Stimulated activated CD8-positive, alpha-beta memory T cell treated with anti-CD3 and anti-CD28 coated beads, Interleukin-4, amount 100 ng/mL, for 48 hours (primary cell): ENCODE data around the gene TSKS.
"Not testable (repeated sequence)": the region's sequence is repeated elsewhere in the genome, so short reads cannot be mapped to it uniquely, and the experiment has no call there.

Experiments used
- DNase-seq: peaks from one replicate; pipeline ENCODE4 v3.0.0-alpha.2; 2020

The TSKS gene

DNA sequence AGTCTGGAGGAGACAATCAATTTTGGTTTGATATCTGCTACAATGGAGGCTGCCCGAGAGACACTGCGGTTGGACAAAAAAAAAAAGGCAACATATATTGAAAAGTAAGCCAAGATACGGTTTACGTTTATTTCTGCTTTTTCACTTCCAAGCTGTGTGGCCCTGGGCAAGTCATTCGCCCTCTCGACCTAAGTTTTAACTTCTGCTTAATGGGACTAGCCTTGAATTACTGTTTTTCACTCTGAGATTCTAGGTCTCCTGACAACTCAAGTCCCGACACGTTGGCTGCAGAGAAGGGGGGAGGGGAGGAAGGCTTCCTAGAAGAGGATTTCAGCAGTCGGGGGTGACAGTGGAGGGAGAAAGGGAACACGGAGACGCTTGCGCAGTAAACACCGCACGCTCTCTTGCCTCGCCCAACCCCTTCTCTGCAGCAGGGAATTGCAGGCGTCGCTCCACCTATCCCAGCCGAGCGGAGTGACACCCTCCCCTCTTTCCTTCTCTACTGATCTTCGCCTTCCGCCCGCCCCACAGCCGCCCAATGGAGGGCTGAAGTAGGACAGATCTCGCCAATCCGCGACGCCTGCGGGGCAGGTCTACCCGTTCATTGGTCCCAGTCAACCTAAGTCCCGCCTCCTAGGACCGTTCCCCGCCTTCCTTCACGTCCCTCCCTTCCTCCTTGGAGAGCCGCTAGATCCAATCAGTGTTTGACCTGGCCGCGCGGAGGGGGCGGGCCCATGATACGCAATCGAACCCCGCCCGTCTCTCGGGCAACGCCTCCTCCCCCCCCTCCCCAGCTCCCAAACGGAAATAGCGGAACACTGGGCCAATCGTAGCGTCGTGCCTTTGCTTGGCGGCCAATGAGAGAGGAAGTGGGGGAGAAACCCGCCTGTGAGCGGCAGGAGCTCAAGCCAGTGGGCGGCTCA is 3.2 kb upstream of the TSKS start:
- DNase-seq = peak; percentile 98

DNA sequence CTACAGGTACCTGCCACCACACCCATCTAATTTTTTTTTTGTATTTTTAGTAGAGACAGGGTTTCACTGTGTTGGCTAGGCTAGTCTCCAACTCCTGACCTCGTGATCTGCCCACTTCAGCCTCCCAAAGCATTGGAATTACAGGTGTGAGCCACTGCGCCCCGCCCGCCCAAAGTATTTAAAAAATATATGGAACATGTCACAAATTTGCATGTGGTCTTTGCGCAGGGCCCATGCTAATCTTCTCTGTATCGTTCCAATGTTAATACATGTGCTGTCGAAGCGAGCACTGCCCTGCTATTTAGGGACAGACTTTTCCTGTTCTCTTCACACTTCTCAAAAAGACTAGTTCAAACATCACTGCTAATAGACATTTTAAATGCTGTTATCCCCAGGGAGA is 1.2 kb upstream of the TSKS start:
- no peak for DNase-seq

DNA sequence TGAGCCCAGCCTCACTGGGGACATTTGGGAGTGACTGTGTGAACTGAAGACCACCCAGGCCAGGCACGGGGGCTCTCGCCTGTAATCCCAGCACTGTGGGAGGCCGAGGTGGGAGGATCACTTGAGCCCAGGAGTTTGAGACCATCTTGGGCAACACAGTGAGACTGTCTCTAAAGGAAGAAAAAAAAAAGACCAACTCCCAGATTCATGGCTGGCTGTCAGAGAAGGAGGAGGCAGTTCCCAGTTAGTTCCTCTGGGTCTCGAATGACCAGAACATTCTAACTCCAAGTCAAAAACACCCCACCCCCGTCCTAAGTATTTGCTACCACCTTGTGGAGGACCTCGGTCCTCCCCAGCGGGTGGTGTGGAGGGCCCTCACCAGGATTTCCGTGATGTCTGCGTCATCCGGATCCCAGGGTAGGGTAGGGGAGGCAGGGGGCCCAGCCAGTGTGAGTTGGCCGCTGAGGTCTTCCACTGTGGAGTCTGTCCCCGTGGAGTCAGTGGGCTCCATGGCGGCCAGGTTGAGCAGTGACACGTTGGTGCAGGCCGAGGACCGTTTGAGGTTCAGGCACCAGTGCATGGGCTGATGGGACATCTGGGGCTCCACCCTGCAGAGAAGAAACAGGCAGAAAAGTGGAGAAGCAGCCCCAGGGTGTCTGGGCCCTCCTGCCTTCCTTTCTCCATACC is 1.3 kb downstream of the TSKS start:
- no peak for DNase-seq

DNA sequence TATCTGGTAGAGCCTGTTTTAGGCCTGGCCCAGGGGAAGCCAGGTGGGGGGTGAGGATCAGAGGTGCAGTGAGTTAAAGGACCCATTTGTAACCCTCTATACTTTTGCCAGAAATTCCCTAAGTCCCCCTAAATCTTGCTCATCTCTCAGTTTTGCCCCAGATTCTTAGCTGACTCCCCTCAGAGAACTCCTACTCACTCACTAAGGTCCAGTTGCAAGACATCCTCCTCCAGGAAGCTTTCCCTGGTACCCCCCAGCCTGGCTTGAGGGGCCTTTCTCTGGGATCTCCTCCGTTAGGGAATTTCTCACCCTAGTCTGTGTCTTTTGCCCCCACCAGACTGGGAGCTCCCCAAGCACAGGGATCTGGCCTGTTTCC is 1.9 kb downstream of the TSKS start:
- no peak for DNase-seq

DNA sequence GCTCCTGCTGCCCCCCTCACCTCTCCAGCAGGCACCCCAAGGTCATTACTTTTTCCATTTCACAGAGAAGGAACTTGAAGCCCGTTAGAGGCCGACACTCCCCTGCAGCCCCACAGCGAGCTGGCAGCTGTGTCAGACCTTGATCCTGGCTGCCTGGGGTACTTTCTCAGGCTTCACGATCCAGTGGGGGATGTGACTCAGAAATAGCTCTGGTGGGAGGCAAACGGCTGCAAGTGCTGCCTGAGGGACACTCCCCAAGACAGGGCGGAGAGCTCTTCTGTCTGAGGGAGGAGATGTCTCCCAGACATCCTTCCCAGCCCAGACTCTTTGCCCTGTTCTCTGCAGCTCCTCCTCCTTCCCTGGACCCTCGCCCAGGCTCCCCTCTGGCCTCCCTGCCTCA is 4.8 kb downstream of the TSKS start:
- DNase-seq = no peak

DNA sequence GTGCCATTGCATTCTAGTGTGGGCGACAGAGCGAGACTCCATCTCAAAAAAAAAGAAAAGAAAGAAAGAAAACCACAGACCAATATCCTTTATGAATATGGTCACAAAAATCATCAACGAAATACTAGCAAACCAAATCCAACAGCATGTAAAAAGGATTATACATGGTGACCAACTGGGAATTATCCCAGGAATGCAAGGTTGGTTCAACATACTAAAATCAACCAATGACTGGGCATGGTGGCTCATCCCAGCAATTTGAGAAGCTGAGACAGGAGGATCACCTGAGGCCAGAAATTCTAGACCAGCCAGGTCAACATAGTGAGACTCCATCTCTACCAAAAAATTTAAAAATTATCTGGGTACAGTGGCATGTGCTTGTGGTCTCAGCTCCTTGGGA is 7.2 kb downstream of the TSKS start:
- DNase-seq = no peak

DNA sequence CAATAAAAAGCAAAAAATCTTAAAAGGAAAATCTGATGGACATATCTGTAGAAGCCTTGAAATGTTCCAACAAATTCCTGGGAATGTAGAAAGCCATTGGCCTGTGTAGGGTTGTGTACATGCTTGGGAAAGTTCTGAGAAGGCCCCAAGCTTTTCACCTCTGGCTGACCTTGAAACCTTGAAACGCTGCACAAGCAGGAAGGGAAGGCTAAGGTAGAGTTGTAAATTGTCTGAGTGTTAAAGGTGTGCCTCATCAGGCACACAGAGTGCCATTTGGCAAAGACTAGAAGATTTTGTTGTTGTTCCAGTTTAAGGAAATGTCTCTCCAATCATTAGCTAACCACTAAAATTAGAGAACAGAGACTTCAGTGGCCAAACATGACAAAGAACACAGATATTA is 10.4 kb downstream of the TSKS start:
- DNase-seq = no peak

DNA sequence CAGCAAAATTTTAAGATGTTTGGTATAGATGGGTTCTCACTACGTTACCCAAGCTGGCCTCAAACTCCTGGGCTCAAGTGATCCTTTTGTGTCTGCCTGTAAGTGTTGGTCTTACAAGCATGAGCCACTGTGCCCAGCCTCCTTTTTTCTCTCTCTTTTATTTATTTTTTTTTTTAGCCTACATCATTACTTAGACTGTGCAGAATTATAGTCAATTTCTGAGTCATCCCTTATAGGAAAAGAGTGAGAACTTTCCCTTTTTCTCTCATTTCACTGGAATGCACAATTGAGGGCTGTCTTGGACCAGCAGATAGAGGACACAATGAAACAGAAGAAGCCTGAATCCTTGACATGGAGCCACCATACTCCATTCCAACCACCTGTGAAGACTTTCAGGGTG is 13.3 kb downstream of the TSKS start:
- DNase-seq = no peak

DNA sequence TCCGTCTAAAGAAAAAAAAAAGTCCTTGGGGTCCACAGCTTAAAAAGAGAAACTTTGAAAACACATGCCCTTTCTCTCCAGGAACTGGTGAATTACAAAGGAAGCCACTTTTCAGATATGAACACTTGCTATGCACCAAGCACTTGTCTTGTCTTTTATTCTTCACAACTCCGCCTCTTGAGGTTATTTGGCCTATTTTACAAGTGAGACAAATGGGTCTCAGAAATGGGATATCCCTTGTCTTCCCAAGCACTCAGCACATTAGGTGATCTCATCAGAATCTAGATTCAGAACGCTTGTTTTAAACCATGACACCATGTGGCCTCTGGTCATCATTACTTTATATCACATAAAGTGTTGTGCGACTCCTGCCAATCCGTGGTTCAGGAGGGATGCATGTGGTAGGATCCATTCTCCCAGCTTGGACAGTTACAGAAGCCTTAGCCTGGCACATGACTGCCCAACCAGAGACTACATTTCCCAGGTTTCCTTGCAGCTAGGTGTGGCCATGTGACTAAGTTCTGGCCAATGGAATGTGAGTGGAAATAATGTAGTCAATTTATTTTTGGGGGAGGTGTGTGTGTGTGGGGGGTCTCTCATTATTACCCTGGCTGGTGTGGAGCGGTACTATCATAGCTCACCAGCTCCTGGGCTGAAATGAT is 13.9 kb downstream of the TSKS start:
- DNase-seq = no peak

DNA sequence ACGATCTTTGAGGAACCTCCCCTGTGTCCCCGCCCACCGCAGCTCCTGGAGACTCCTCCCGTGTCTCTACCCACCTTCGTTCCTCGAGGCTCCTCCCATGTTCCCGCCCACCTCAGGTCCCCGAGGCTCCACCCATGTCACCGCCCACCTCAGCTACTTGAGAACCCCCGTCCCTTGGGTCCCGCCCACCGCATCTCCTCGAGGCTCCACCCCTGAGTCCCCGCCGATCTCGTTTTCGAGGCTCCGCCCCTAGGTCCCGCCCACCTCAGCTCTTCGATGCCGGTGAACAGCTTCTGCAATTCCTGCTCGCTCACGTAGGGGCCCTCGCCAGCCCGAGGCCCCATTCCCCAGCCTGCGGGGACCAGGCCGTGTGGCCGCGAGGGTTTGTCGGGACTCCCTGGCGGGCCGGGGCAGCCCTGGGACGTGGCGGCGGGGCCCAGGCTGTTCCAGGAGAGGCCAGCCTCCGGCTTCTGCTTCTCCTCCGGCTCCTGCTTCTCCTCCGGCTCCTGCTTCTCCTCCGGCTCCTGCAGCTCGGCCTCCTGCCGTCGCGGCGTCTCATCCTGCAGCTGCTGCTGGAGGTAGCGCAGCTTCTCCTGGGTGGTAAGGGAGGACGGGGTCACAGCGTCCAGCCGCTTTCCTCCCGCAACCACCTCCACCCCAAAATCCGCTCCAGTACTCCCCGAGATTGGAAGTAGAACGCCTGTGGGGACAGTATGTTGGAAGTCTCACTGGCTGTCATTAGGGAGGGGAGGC is 16.7 kb downstream of the TSKS start:
- DNase-seq = peak; percentile 85

DNA sequence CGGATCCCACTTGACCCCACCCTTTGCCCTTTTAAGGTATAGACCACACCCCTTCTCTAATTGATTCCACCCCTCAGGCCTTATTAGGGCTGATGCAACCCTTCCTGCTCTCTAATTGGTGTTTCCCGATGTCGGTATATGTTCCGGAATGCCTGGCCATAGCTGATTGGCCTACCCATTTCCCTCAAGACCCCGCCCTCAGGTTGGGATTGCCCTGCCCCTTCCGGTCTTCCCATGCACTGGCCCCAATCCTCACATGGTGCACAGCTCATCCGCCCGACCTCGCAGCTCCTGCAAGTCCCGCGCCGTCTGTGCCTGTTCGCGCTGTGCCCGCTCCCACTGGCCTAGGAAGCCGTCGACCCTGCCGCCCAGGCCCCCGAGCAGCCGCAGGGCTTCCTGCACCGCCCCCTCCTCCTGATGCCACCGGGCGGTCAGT is 18.1 kb downstream of the TSKS start:
- DNase-seq = no peak

DNA sequence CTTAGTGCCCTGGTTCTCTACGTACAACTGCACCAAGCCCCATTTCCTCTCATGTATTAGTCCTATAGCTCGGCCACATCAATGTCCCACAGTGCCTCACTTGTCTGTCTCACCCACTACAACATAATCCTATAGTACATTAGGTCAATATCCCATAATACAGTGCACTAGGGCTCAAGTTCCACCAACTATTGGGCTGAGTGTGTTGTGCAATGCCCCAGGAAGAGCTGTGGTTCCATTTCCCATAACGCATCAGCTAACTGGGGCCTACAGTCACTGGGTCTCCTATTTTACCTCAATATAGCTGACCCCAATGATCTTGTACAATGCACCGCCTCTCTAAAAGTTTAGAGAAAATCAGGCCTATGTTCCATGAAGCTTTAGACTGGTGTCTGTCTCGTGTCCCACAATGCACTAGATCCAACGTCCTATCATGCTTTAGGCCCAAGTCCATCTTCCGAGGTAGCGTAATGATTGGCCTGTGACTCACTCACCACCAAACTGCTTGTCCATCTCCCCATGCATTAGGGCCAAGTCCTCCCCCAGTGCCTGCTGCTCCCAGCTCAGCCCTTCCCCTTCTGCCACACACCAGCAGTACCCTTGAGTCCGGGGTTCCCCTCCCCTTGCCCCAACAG is 21.8 kb downstream of the TSKS start:
- no peak for DNase-seq

DNA sequence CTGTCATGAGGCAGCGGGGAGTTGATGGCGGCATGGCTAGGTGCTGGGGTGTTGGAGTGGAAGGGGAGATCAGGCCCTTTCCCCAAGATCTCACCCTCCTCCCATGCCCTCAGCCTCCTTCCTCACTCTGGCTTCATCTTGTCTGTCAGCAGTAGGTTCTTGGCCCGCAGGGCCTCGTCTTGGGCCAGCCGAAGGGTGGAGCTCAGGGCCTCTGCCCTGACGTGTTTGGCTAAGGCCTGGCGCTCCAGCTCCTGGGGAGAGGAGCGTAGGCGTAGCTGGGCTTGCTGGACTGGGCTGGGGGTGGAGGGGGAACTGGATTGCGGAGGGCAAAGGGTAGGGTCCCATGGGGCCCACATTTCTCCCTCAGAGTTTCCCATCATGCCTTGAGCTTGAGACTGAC is 23.2 kb downstream of the TSKS start:
- DNase-seq = no peak

DNA sequence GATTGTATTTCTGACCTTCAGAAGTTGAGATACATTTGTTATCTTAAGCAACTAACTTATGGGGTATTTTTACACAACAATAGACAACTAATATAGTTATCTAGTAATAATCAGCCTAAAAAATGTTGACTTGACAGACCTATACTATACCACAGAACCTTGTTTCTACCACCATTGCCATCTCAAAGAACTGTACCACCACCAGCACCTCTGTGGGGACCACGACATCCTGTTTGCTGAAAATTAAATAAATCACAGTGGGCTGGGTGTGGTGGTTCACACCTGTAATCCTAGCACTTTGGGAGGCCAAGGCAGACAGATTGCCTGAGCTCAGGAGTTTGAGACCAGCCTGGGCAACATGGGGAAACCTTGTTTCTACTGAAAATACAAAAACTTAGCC is 24.0 kb downstream of the TSKS start:
- no peak for DNase-seq

DNA sequence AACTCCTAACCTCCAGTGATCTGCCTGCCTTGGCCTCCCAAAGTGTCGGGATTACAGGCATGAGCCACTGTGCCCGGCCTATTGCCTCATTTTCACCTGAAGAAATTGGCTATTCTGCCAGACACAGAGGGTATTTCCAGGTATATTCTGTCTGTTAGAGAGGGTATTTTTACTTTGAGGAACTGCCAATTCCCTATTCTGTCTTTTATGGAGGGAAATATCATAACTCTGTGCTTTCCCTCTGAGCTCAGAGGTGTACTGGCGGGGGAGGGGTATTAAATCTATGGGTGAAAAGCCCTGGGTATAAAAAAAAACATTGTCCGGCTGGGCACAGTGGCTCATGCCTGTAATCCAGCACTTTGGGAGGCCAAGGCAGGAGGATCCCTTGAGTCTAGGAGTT is 24.8 kb downstream of the TSKS start:
- no peak for DNase-seq

DNA sequence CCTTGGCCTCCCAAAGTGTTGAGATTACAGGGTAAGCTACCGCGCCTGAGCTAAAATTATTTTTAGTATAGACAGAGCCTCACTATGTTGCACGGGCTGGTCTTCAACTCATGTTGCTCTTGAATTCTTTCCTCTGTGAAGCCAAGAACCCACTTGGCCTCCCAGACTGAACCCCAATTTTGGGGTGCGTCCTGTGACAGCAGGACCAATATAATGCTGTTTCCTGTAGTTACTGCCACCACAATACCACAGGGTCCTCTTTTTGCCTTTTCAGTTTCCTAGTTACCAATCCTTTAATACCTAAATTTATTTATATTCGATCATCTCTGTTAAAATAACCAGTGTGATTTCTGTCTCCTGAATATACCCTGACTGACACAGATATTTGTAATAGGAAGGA is 32.9 kb downstream of the TSKS start:
- DNase-seq = no peak

DNA sequence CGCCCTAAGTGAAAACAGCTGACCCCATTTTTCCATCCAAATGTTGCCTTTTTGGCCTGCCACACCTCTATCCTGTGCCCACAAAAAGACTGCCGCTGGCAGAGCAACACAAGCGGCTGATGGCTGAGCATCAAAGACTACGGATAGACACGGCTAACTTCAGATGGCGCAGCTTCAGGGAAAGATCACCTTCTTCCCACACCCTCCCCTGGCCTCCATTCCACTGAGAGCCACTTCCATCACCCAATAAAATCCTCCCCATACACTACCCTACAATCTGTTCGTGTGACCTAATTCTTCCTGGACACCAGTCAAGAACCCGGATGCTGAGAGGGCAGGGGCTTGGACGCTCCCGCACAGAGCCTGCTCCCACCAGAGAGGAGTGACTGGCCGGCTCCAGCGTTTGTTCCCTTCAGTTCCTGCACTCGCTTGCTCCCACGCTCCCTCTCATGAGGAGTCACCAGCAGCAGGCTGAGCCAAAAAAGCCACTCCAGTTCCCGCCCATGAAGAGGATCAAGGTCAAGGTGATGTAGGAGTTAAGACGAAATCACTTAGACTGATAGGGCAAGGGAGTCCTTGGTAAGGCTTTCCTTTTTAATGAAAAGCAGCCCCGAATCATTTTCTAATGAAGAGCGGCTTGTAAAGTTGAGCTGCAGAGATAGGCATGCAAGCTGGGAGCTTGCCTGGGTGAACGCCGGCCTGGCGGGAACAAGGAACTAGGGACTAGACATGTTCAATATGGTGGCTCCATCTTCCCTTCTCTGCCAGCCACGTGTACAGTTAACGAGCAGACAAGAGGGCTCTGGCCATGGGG is 35.7 kb downstream of the TSKS start:
- no peak for DNase-seq

DNA sequence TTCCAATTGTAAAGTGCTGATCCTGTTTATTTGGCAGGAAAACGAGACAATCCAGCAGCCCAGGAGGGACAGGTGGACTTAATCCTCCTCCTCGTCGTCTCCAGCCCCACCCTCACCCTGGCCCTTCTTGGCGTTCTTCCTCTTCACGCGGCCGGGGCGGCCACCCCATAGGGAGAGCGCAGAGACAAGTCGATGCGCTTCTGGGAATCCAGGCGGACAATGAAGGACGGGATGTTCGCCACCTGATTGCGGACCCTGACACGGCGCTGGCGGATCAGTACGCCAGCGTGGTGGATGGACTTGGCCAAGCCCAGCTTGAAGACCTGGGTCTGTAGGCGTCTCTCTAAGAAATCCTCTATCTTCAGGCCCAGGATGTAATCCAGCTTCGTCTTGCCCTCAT is 43.7 kb downstream of the TSKS start:
- not testable (repeated sequence) for DNase-seq

DNA sequence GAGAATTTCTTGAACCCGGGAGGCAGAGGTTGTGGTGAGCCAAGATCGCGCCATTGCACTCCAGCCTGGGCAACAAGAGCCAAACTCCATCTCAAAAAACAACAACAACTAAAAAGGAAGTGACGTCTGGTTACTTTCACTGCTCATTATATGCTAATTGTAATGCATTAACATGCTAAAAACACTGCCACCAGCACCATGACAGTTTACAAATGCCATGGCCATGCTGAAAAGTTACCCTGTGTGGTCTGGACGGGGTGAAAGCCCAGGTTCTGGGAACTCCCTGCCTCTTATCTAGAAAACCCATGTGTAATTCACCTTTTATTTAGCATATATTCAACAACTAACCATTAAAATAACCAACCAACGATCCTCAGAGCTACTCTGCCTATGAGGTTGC is 44.1 kb downstream of the TSKS start:
- no peak for DNase-seq

DNA sequence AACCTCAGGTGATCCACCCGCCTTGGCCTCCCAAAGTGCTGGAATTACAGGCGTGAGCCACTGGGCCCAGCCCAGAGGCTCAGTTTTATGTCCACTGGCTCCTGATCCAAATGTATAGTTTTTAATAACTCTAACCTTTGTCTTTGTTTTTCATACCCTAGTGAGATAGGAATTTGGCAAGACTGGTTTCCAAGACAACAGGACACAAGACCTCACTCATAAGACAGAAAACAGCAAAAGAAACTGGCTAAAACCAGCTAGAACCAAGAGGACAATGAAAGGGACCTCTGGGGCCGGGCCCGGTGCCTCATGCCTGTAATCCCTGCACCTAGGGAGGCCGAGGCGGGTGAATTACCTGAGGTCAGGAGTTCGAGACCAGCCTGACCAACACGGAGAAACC is 44.6 kb downstream of the TSKS start:
- DNase-seq = no peak

DNA sequence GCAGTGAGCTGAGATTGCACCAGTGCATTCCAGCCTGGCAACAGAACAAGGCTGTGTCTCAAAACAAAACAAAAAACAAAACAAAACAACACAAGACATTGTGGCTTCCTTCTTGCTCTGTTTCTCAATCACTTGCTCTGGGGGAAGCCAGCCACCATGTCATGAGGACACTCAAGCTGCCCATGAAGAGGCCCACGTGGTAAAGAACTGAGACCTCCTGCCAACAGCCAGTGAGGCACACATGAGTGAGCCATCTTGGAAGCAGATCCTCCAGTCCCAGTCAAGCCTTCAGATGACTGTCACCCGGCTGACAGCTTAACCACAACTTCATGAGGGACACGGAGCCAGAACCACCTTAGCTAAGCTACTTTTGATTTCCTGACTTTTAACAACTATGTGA is 47.0 kb downstream of the TSKS start:
- no peak for DNase-seq
